ENCODE data around the gene MYO1E. TPM values are rescaled to one million over a fixed set of nuclear protein-coding genes. Genes with fewer than 3 reads are reported as not detected.

MYO1E gene
- total RNA-seq, 1 experiment from 2014 or later = 16.9 TPM

Other genes with a start within 250 kb of the MYO1E start
- not detected in 2 replicates for gene LDHAL6B, start 166.0 kb downstream of the MYO1E start, total RNA-seq (2014; rRNA removed; shearing (Covaris generic))
- not detected in 2 replicates for gene FAM81A, start 65.3 kb upstream of the MYO1E start, total RNA-seq (2014; rRNA removed; shearing (Covaris generic))
- not detected in 2 replicates for gene GCNT3, start 238.9 kb upstream of the MYO1E start, total RNA-seq (2014; rRNA removed; shearing (Covaris generic))